Psoas muscle (tissue), 8 donors: ENCODE results near the gene DNASE1L3. TPM values are rescaled to one million over a fixed set of nuclear protein-coding genes. Genes with fewer than 3 reads are reported as not detected.

ENCODE experiments used
- ATAC-seq, 4 donors: fragments of 200-7000 bp; cut with Tn5 transposase; one replicate each; pipeline ENCODE4 v1.9.1; 2020; ENCODE audit warnings: moderate library complexity in 3 of 4, mild to moderate bottlenecking in 2 of 4
- DNase-seq, 2 donors: peaks; one replicate each; pipeline ENCODE4 v3.0.0-alpha.2; 2020
- H3K27ac ChIP-seq: fragments of 200-600 bp; one replicate; pipeline ENCODE4 v1.8.0; 2022
- H3K27me3 ChIP-seq, 3 donors: fragments of 200-600 bp in 1 of 3; one replicate each; pipeline versions ENCODE4 v1.6.1 to v1.8.0; 2013 to 2022; ENCODE audit warnings: low read length in 2 of 3, mild to moderate bottlenecking in 2 of 3, moderate library complexity in 1 of 3; ENCODE audit not compliant: insufficient read depth in 3 of 3
- H3K36me3 ChIP-seq, 2 donors: fragments of 200-600 bp in 1 of 2; one replicate each; pipeline versions ENCODE4 v1.6.1 to v1.8.0; 2013 to 2022; ENCODE audit warnings: low read depth in 1 of 2, mild to moderate bottlenecking in 1 of 2, moderate library complexity in 1 of 2; ENCODE audit not compliant: insufficient read depth in 1 of 2
- H3K4me1 ChIP-seq: fragments of 200-600 bp; one replicate; pipeline ENCODE4 v1.8.0; 2022
- H3K4me3 ChIP-seq: fragments of 200-600 bp; one replicate; pipeline ENCODE4 v1.8.0; 2022; ENCODE audit warnings: mild to moderate bottlenecking
- H3K9me3 ChIP-seq: fragments of 200-600 bp; one replicate; pipeline ENCODE4 v1.8.0; 2022
- CTCF ChIP-seq: fragments of 200-600 bp; IDR thresholded peaks from one replicate; pipeline ENCODE4 v1.8.0; 2022; ENCODE audit warnings: antibody characterized with exemption
- WGBS, 3 donors: extraction: QIAGEN DNeasy Blood & Tissue Kit; methylation state at CpG; one replicate each; pipeline versions ENCODE4 v1.1.6 to v1.1.7; 2013; 5-methylcytosine and 5-hydroxymethylcytosine counted together
- intact Hi-C, 2 donors: fragments of 100-400 bp; cut with DNase I; formaldehyde crosslinking; loops; one replicate each; pipeline versions ENCODE4 v1.11.0 to v1.14.2; 2022
- polyA plus RNA-seq, 3 donors: library from polyadenylated mRNA; stranded (reverse); fragments of 200-250 nt; gene quantifications; one replicate each; pipeline ENCODE4 v1.2.3, GENCODE V29; 2013
- total RNA-seq, 4 donors: library from RNA; stranded (reverse); fragmentation: NEBNext Ultra II Directional in 2 of 4; extraction: Animal tissue kit (Norgen Biotek cat#: 25700) in 2 of 4; gene quantifications; one replicate each; pipeline versions ENCODE4 v1.2.1 to v1.2.4, GENCODE V29; 2021 to 2023
- donor health status: healthy with polysubstance abuse.
- donor health status: DM: no; HTN: no; CAD: no; lungs with moderate emphysema.
- donor health status: Bipolar disorder and iron deficiency.
- donor health status: healthy.
- donor health status: DM: yes; HTN: yes; CAD: no.
- donor health status: DM: no; HTN: no; CAD: no.
- donor health status: DM: no; HTN: no; CAD: no.
- donor health status: DM: yes; HTN: yes; CAD: no.

The DNASE1L3 gene
- total and polyA plus RNA-seq, 7 donors: 0.18 to 1.4 (median 0.73) TPM

- 63 to 73% (median 64%) methylated on average over 14 of the region's 14 CpGs for WGBS, 3 donors
- Histone ChIP-seq H3K4me1 (peaks cover 3% of the 10 kb centered on the region), H3K36me3 (peaks cover 0 to 9% of the 10 kb centered on the region in 2 donors), H3K4me3 (no peak overlapping the region), H3K9me3 (no peaks in the 10 kb centered on the region), H3K27me3 (no peaks in the 10 kb centered on the region), H3K27ac (no peak overlapping the region)
- no peak for TF ChIP-seq CTCF
- ATAC-seq: no peak
- intact Hi-C loops: loop anchor here in 1 of 2 donors (10.0 kb wide), 1 partner anchor 362 kb away; the partner anchor contains the start of gene ACOX2
- no peak for DNase-seq
Observed at GRCh38 chr3:58173029-58173668, 37.6 kb downstream of the DNASE1L3 start.

- no peaks in the 10 kb centered on the region for H3K4me1 ChIP-seq
- no peak for TF ChIP-seq CTCF
- H3K27me3 ChIP-seq: no peaks in the 10 kb centered on the region
- no peak overlapping the region for H3K27ac ChIP-seq
- peaks cover 0 to 9% of the 10 kb centered on the region in 2 donors for H3K36me3 ChIP-seq
- WGBS, 3 donors: 87% methylated on average over 9 of the region's 9 CpGs
- intact Hi-C loops: loop anchor here in 1 of 2 donors (10.0 kb wide), 1 partner anchor 364 kb away; the partner anchor contains the start of gene ACOX2
- DNase-seq: no peak
- no peaks in the 10 kb centered on the region for H3K9me3 ChIP-seq
- ATAC-seq: no peak
- H3K4me3 ChIP-seq: no peak overlapping the region
Observed at GRCh38 chr3:58171126-58171525, 39.6 kb downstream of the DNASE1L3 start.

- peaks cover 0 to 9% of the 10 kb centered on the region in 2 donors for H3K36me3 ChIP-seq
- H3K27ac ChIP-seq: no peak overlapping the region
- no peaks in the 10 kb centered on the region for H3K27me3 ChIP-seq
- no peaks in the 10 kb centered on the region for H3K4me1 ChIP-seq
- DNase-seq: no peak
- intact Hi-C loops: loop anchor here in 1 of 2 donors (10.0 kb wide), 1 partner anchor 364 kb away; the partner anchor contains the start of gene ACOX2
- H3K4me3 ChIP-seq: no peak overlapping the region
- no peak for TF ChIP-seq CTCF
- ATAC-seq: no peak
- no peaks in the 10 kb centered on the region for H3K9me3 ChIP-seq
- 84 to 90% (median 89%) methylated on average over 11 of the region's 11 CpGs for WGBS, 3 donors
Observed at GRCh38 chr3:58170376-58170775, 40.4 kb downstream of the DNASE1L3 start.

GRCh38 chr3:58169371-58169770 is 41.4 kb downstream of the DNASE1L3 start:
- peaks cover 0 to 9% of the 10 kb centered on the region in 2 donors for H3K36me3 ChIP-seq
- H3K27me3 ChIP-seq: no peaks in the 10 kb centered on the region
- H3K27ac ChIP-seq: no peak overlapping the region
- WGBS, 3 donors: 93 to 96% (median 95%) methylated on average over 9 of the region's 9 CpGs
- TF ChIP-seq CTCF: no peak
- ATAC-seq (no peak), DNase-seq (no peak)
- H3K4me3 ChIP-seq: no peak overlapping the region
- no peaks in the 10 kb centered on the region for H3K4me1 ChIP-seq
- intact Hi-C loops: no loop called here
- H3K9me3 ChIP-seq: no peaks in the 10 kb centered on the region
